KMS-11 (cell line): Measurements from ENCODE around the gene RELN.

Experiments used
- H2AFZ ChIP-seq: fragments of 200-600 bp; sonication (generic); 2 replicates; pipeline ENCODE4 v1.6.1; 2016; ENCODE audit warnings: antibody characterized with exemption, mixed run types, low read depth
- H3K27ac ChIP-seq: fragments of 200-600 bp; sonication (generic); 2 replicates; pipeline ENCODE4 v1.6.1; 2016; ENCODE audit warnings: mild to moderate bottlenecking, mixed run types
- H3K27me3 ChIP-seq: fragments of 200-600 bp; sonication (generic); 2 replicates; pipeline ENCODE4 v1.6.1; 2017; ENCODE audit warnings: mild to moderate bottlenecking, low read depth, mixed run types, moderate library complexity; ENCODE audit not compliant: insufficient read depth
- H3K36me3 ChIP-seq: fragments of 200-600 bp; sonication (generic); 2 replicates; pipeline ENCODE4 v1.6.1; 2017; ENCODE audit warnings: mild to moderate bottlenecking, mixed run types; ENCODE audit not compliant: insufficient read depth
- H3K4me1 ChIP-seq: fragments of 200-600 bp; sonication (generic); 2 replicates; pipeline ENCODE4 v1.6.1; 2016; ENCODE audit warnings: mild to moderate bottlenecking, low read depth, mixed run types; ENCODE audit not compliant: poor library complexity, severe bottlenecking
- H3K4me2 ChIP-seq: fragments of 200-600 bp; sonication (generic); 2 replicates; pipeline ENCODE4 v1.7.0; 2016; ENCODE audit warnings: mild to moderate bottlenecking, mixed run types
- H3K4me3 ChIP-seq: fragments of 200-600 bp; sonication (generic); IDR thresholded peaks from 2 replicates; pipeline ENCODE4 v1.6.1; 2017; ENCODE audit warnings: low read depth, low read length, mixed read lengths; ENCODE audit not compliant: insufficient read depth
- H3K79me2 ChIP-seq: fragments of 200-600 bp; sonication (generic); 2 replicates; pipeline ENCODE4 v1.6.1; 2016; ENCODE audit warnings: low read depth, mixed run types; ENCODE audit not compliant: insufficient read depth
- H3K9ac ChIP-seq: fragments of 200-600 bp; sonication (generic); 2 replicates; pipeline ENCODE4 v1.6.1; 2016; ENCODE audit warnings: mild to moderate bottlenecking, mixed run types
- H4K20me1 ChIP-seq: fragments of 200-600 bp; sonication (generic); 2 replicates; pipeline ENCODE4 v1.6.1; 2016; ENCODE audit warnings: mild to moderate bottlenecking, mixed run types; ENCODE audit not compliant: insufficient read depth
- CTCF ChIP-seq: fragments of 200-600 bp; sonication (generic); conservative IDR thresholded peaks from 2 replicates; pipeline ENCODE4 v1.6.1; 2017; ENCODE audit warnings: low read depth, mild to moderate bottlenecking, antibody characterized with exemption, low read length, moderate library complexity, mixed read lengths

Gene RELN

DNA sequence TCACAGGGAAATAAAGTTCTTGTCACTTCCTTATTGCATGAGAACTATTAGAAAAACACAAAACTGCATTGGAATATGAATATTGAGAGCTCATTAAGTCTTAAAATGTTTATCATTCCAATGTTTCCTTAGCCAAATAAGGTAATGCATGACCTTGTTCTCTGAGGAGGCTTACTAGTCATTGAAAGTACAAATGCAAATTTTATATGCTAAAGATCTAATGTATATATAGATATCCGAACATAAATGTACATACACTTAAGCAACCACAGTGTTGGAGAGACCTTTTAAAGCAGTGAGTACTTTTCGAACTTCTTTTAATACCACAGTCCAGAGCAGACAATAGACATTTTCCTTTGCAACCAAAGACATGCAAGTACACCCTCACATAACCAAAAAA, 96.1 kb downstream of the RELN start:
- no peak overlapping the region for H3K4me3 ChIP-seq
- no peaks in the 10 kb centered on the region for H3K36me3 ChIP-seq
- no peaks in the 10 kb centered on the region for H3K4me1 ChIP-seq
- no peak overlapping the region for H3K9ac ChIP-seq
- H3K79me2 ChIP-seq: no peaks in the 10 kb centered on the region
- no peak overlapping the region for H2AFZ ChIP-seq
- no peaks in the 10 kb centered on the region for H4K20me1 ChIP-seq
- no peak overlapping the region for H3K4me2 ChIP-seq
- H3K27ac ChIP-seq: no peak overlapping the region
- no peak for TF ChIP-seq CTCF
- no peaks in the 10 kb centered on the region for H3K27me3 ChIP-seq

GRCh38 chr7:103889451-103889850, 100.0 kb downstream of the RELN start:
- Histone ChIP-seq H3K4me3 (no peak overlapping the region), H3K4me2 (no peak overlapping the region), H3K79me2 (no peaks in the 10 kb centered on the region), H3K27ac (no peak overlapping the region), H3K4me1 (no peaks in the 10 kb centered on the region), H3K36me3 (no peaks in the 10 kb centered on the region), H3K9ac (no peak overlapping the region), H4K20me1 (no peaks in the 10 kb centered on the region), H3K27me3 (no peaks in the 10 kb centered on the region), H2AFZ (no peak overlapping the region)
- TF ChIP-seq CTCF: no peak

DNA sequence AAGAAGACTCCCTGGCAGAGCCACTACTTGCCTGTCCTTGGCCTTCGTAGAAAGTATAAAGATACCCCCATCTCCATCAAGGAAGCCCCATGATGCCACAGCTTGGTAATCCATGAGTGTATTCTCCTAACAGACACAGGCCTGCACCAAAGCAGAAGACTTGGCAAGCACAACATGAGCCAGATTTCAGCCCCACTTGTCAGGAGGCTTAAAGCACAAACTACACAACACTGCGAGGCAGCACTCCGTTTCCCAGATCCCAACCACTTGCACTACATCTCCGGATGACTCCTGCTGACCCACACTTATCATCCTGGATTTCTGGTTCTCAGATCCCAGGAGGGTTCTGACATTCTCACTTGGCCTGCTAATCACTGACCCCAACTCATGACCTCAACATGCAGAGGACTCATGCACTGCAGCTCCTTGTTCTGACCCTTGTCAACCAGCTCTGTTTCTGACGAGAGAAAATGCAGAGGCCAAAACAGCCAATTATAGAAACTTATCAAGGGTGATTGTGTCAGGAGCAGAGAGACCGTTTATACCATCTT, 100.8 kb downstream of the RELN start:
- Histone ChIP-seq H3K4me2 (no peak overlapping the region), H3K27me3 (no peaks in the 10 kb centered on the region)
- TF ChIP-seq CTCF: no peak

GRCh38 chr7:103887853-103888602, 101.4 kb downstream of the RELN start:
- Histone ChIP-seq H4K20me1 (no peaks in the 10 kb centered on the region), H3K4me1 (no peaks in the 10 kb centered on the region), H3K4me2 (no peak overlapping the region), H3K79me2 (no peaks in the 10 kb centered on the region), H3K36me3 (no peaks in the 10 kb centered on the region), H3K9ac (no peak overlapping the region), H2AFZ (no peak overlapping the region), H3K27ac (no peak overlapping the region), H3K4me3 (no peak overlapping the region), H3K27me3 (no peaks in the 10 kb centered on the region)
- no peak for TF ChIP-seq CTCF

More for the DNA sequence above, 100.8 kb downstream of the RELN start:
- H3K79me2 ChIP-seq: no peaks in the 10 kb centered on the region
- no peak overlapping the region for H3K27ac ChIP-seq
- H3K4me1 ChIP-seq: no peaks in the 10 kb centered on the region
- no peaks in the 10 kb centered on the region for H4K20me1 ChIP-seq
- H2AFZ ChIP-seq: no peak overlapping the region
- H3K9ac ChIP-seq: no peak overlapping the region
- no peaks in the 10 kb centered on the region for H3K36me3 ChIP-seq
- H3K4me3 ChIP-seq: no peak overlapping the region
